GM21619 (cell line): Measurements from ENCODE around the gene SLCO2A1.

Source experiments
- ATAC-seq: cut with Tn5 transposase; IDR thresholded peaks from one replicate; pipeline ENCODE4 v1.9.1; 2021; ENCODE audit not compliant: unreplicated experiment

SLCO2A1 gene

GRCh38 chr3:133934996-133935842 lies 94.5 kb downstream of the SLCO2A1 start:
- no peak for ATAC-seq

GRCh38 chr3:133934073-133934970 lies 95.4 kb downstream of the SLCO2A1 start:
- ATAC-seq: no peak

- ATAC-seq: no peak
Observed at GRCh38 chr3:133933097-133934024, 96.4 kb downstream of the SLCO2A1 start.

- no peak for ATAC-seq
Observed at GRCh38 chr3:133932009-133932408, 97.7 kb downstream of the SLCO2A1 start.

- ATAC-seq: no peak
Observed at GRCh38 chr3:133931084-133931483, 98.6 kb downstream of the SLCO2A1 start.

DNA sequence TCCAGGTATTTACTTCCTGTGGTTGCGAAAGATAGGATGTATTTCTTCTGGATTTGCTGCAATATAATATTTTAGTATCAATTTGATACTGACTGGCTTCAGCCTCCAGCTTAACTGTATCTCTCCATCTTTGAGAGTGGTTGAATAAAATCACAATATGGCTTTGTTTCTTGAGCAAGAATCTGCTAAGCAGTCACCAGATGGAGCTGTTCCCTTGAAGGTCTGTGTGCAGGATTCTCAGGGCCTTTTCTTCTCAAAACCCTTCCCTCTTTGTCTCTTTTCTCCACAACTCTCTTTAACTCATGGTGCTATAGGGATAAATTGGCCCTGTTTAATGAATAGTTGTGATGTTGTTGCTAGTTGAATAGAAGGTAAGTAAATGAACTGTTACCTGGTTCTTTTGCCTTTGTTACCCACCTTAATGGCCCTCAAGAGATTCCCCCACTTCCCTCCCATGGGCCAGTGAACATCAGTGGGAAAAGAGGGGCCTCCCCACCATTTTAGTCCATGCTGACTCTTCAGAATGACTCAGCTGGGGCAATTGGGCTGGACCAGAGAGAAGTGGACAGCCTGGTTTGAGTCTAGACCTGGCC lies 99.3 kb downstream of the SLCO2A1 start:
- ATAC-seq: no peak

DNA sequence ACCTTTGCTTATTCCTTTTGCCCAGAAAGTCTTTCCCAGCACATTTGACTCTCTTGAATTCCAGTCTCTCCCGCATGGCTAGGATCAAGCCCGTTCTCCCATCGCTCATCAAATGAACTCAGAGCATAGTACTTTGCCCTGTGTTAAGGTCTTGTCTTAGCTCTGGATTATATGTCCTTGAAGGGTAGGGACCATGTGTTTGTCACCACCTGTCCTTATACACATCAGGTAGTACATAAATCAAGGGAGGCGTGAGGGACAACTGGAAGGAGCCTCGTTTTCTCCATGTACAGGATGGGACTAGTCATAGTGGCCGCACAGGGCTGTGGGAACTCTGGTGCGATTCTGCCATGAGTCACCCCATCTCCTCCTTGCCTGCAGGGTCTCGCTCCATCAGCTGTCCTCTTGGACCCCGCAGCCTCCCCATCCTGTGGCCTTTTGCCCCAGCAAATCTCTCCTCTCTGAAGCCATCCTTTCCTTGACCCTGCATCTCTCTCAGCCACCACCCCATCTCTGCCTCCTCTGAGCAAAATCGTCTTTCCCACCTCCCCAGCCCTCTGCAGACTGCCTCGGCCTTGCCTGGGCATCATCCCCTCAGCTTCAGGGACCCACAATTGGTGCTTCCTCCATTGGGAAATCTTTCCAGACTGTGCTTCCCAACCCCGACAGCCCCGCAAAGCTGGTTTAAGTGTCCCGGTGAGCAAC lies 100.7 kb downstream of the SLCO2A1 start:
- ATAC-seq: no peak

GRCh38 chr3:133928136-133928893 lies 101.4 kb downstream of the SLCO2A1 start:
- ATAC-seq: no peak

- peak; percentile 75 for ATAC-seq
Observed at GRCh38 chr3:133927540-133928066, 102.1 kb downstream of the SLCO2A1 start.

DNA sequence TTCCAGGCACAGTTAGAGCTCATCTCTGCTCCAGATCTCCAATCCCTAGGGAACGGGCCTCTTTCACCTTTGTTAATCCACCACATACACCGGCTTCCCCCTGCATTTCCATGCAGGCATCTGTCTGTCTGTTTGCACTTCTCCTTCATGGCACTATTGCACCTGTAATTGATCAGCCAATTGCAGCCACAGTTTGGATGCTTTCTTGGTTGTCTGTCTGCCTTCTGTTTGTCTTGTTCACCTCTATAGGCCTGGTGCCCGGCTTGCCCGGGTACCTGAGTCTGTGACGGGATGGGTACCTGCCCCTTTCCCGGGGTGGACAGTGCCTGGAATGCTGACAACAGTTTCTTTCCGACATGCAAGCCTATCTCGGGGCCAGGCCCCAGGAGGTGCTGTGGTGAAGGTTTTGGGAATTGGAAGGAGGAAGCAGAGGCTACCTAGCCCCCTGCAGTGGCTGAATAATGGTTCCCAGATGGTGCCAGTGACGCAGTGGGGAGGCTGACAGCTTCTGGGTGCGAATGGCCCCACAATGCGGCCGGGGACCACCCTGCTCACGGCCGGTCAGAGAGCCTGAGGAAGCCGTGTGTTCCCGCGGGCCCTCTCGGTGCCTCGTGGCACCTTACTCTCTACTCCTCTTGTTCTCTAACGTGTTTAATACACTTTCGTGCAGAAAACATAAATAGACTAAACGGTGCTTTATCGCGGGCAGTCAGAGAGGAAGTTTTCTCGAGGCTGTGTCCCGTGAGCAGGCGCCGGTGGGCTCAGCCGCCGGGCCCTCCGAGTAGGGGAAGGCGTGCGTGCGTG lies 102.8 kb downstream of the SLCO2A1 start:
- ATAC-seq: peak; percentile 6

- no peak for ATAC-seq
Observed at GRCh38 chr3:133925960-133926735, 103.6 kb downstream of the SLCO2A1 start.

DNA sequence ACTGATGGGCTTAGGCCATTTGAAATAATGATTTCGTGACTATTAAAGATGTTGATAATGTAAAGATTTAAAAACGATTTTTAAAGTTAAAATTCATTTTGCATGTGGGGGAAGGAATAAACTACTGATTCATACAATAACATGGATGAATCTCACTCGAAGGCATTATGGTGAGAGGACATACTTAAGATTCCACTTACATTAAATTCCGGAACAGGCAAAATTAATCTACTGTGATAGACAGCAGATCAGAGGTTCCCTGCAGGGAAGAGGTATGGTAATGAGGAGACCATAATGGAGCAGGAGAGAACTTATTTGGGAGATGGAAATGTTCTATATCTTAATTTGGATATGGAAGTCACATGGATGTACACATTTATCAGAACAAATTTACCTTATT lies 105.7 kb downstream of the SLCO2A1 start:
- no peak for ATAC-seq

- no peak for ATAC-seq
Observed at GRCh38 chr3:133921592-133921991, 108.1 kb downstream of the SLCO2A1 start.

- no peak for ATAC-seq
Observed at GRCh38 chr3:133917144-133917543, 112.6 kb downstream of the SLCO2A1 start.

DNA sequence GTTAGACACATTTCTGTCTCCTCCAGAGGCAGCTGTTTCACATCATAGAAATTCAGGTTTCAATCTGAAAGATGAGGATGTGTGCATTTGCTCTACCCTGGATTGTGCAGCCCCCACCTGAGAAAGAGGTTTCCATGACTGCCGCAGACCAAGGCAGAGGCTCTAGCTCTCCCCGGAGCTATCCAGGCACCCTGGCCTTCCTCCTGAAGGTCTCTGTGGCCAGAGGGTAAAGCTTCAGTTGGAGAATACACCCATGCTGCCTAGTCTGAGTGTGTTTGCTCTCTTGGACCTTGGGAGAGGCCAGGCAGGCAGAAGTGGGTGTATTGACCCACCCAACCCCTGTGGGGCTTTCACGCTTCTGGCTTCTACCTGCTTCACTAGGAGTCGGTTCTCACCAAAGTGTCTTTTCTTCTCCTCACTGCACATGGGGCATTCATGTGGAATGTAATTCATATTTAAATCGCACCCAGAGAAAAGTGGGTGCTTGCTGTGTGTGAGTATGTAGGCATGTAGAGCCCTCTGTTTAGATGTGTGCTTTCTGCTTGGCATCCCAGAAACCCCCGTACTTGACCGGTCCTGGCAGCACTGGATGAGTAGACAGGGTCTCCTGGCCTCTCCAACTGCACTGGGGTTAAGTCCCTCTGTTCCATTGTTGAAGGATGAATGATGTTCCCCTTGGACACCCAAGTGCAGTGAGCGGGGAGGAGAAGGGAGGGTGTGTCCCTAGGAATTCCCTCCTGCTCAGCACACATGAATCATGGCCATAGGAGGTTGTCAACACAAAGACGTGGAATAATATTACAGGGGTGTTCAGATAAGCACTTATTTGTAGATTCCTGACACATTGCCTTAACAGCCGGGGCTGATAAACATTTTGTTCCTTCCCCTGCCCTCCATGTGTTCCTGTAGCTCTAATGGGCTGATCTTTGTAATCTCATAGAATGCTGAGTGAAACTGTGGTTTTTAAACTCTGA lies 113.8 kb downstream of the SLCO2A1 start:
- no peak for ATAC-seq
